ENCODE data around the gene SLC35B2. TPM values are rescaled to one million over a fixed set of nuclear protein-coding genes. Genes with fewer than 3 reads are reported as not detected.

SLC35B2 gene
- total and polyA plus RNA-seq, 9 of the 15 experiments (the other 6 are each of a cell fraction or from before 2014, with no cell fraction given), result 14.5 to 59.1 (median 47.1) TPM

DNA sequence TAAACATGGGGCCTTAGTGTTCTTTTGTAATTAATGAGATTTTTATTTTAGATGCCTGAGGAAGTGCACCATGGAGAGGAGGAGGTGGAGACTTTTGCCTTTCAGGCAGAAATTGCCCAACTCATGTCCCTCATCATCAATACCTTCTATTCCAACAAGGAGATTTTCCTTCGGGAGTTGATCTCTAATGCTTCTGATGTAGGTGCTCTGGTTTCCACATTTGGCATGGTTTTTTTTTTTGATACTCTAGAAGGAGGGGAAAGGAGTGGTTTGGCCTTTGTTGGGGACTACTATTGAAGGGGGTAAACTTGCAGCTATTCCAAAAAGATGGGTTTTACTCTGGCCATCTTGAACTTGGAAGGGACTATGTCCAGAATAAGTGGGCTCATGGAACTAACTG lies 8.7 kb downstream of the SLC35B2 start:
- peak overlapping the region; percentile 99 for H3K4me2 ChIP-seq (ENCODE audit: insufficient read depth, low read length)
- peak overlapping the region; percentile 98 for H3K27ac ChIP-seq (ENCODE audit: extremely low read depth, low read depth, low read length)
- no TSS peak for BruUV-seq (replicated peaks)
- TF ChIP-seq MTA1 (IDR thresholded peaks at IDR 0.05; ENCODE audit: borderline replicate concordance) (no peak), POLR2A (conservative IDR thresholded peaks at IDR 0.05) (0 out of 2 replicates have a peak, but pooled peaks have one; percentile 6), ZC3H4 (CRISPR knock-in tag; IDR thresholded peaks at IDR 0.05; ENCODE audit: borderline replicate concordance) (0 out of 2 replicates have a peak, but pooled peaks have one; percentile 2), ZBED1 (IDR thresholded peaks at IDR 0.05) (0 out of 2 replicates have a peak, but pooled peaks have one; percentile 9), POLR2H (tag; IDR thresholded peaks at IDR 0.05; ENCODE audit: low read depth) (no peak; the same call in 1 of the 2 replicates)
- H2AFZ ChIP-seq (ENCODE audit: low read depth, low read length), result no peak overlapping the region
- peak overlapping the region; percentile 94 for H3K4me3 ChIP-seq
- intact Hi-C loops (cut with micrococcal nuclease) (no loop called here), in situ Hi-C loops (cut with MboI) (no loop called here)
- DNase-seq (ENCODE audit: extremely low read depth in 1 of 4, low spot score in 3 of 4), result no peak
- peaks cover 16% of the 10 kb centered on the region for H3K9me1 ChIP-seq (ENCODE audit: control insufficient read depth, insufficient read depth, low read length)
- H3K27me3 ChIP-seq (ENCODE audit: control insufficient read depth in 2 of 2, insufficient read depth in 2 of 2, low read length in 2 of 2), result no peaks in the 10 kb centered on the region
- no peak for FAIRE-seq
- peaks cover 59% of the 10 kb centered on the region for H3K79me2 ChIP-seq (ENCODE audit: control insufficient read depth, insufficient read depth, low read length)
- H3K9ac ChIP-seq (ENCODE audit: insufficient read depth in 1 of 2, low read depth in 2 of 2, low read length in 2 of 2), result peak overlapping the region; percentile 85 to 100; a peak in 3 of 4 replicates
- peaks cover 63% of the 10 kb centered on the region for H4K20me1 ChIP-seq (replicated peaks; ENCODE audit: control insufficient read depth, insufficient read depth, low read length)
- no peak for ATAC-seq
- no peaks in the 10 kb centered on the region for H3K9me3 ChIP-seq (replicated peaks; ENCODE audit: control insufficient read depth, insufficient read depth, low read depth, low read length)
- H3K4me1 ChIP-seq (replicated peaks in 1 of 2; ENCODE audit: control insufficient read depth in 2 of 2, insufficient read depth in 2 of 2, low read length in 2 of 2), result peaks cover 22 to 37% of the 10 kb centered on the region in 2 experiments
- ChIA-PET POLR2A (interaction anchor here (0.6 to 7.4 kb wide), 19 partner anchors 7 to 619 kb away, joined by 3 to 144 read pairs (median 5); partner anchors contain the start of genes GTPBP2, MYMX, NFKBIE and SLC29A1), CTCF (ENCODE audit: low intra/inter-chr PET ratio) (no interaction called here)
- WGBS (ENCODE audit: insufficient coverage, low coverage, missing lambda C conversion rate), result 0% methylated on average over 1 of the region's 1 CpG
- peaks cover 66% of the 10 kb centered on the region for H3K36me3 ChIP-seq (ENCODE audit: control insufficient read depth, insufficient read depth, low read length)

Measured in K562 (cell line).